ENCODE results near the gene NKX2-1.

The NKX2-1 gene

DNA sequence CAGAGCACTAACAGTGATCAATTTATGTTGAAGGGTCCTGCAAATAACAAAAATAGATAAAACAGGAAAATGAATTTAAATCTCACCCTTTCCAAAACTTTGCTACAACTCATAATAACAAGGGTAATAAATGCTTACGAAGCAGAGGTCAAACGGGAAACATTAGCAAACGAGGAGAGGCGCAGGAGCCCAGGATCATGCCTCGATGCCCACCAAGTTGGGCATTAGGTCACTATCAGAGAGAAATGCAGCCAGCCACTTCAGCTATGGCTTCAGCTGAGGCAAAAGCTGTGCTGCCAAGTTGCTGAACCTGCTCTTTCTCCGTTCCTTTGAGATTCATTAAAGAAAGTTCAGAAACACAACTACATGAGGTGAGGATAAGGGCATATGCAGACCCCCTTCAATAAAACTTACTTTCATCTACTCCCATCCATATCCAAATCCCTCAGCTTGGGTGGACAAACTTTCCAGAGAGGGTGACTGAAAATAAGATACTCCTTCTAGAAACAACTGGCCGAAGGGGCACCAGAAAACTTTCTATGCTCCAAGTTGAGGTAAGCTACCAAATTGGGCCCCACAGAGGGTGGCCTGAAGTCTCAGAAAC lies 7.9 kb downstream of the NKX2-1 start:
- no peaks in the 10 kb centered on the region for H3K9me3 Mint-ChIP-seq
- no peaks in the 10 kb centered on the region for H3K4me1 Mint-ChIP-seq
- ATAC-seq, result no peak
- H3K27me3 Mint-ChIP-seq, result peaks cover 94% of the 10 kb centered on the region
- no peaks in the 10 kb centered on the region for H3K36me3 Mint-ChIP-seq
- H3K4me3 Mint-ChIP-seq, result no peak overlapping the region
- no peak overlapping the region for H3K27ac Mint-ChIP-seq

DNA sequence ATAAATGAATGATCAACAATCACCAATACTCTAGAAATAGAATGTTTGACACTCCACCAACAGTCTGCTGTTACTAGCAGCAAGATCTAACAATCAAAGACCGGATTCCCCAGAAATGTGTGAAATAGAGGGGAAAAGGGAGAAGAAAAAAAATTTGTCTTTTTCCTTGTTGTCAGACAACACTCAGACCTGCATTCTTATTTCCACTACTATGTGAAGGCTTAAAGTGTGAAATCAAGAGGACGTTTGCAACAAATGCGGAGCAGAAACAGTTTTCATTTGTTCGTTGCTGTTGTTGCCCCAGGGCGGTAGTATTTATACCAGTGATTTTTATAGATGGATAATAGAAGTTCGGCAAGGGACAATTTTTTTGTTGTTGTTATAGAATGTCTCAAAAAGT lies 9.2 kb downstream of the NKX2-1 start:
- H3K27me3 Mint-ChIP-seq, result peaks cover 93% of the 10 kb centered on the region

DNA sequence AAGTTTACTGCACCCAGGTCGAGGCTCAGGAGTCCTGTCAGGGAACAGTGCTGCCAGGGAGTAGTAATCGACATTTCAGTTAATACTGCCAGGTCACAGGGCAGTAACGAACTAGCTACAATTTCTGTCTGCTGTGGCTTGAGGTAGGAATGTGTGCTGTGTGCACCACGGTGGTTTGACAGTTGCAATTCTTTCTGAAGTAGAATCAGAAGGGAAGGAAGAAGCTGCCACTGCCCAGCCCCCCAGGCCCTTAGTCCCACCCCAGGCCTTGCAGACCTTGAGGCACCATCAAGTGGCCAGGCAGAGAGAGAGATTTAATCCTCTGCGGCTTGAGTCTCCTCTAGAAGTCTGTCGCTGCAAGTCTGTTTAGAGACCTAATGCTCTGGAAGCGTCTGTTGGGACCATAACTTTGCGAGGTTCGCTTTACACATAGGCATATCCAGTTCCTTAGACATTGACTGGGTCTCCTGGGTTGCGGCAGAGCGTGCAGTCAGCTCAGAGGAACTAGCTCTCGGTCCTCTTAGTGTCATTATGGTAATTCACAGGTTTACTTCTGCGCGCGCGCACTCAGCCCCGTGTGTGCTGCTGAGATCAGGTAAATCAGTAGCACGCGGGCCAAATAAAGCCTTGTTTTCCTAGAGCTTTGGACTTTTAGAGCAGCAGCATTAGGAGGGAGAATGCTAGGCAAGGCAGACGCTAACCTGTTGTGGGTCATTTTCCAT lies 9.8 kb downstream of the NKX2-1 start:
- Mint-ChIP-seq H3K36me3 (no peaks in the 10 kb centered on the region), H3K9me3 (peaks cover 4% of the 10 kb centered on the region), H3K4me3 (no peak overlapping the region), H3K27ac (no peak overlapping the region), H3K27me3 (peaks cover 89% of the 10 kb centered on the region), H3K4me1 (peaks cover under 1% of the 10 kb centered on the region)
- ATAC-seq, result no peak

More for the DNA sequence above, 9.2 kb downstream of the NKX2-1 start:
- peaks cover 4% of the 10 kb centered on the region for H3K9me3 Mint-ChIP-seq
- ATAC-seq, result no peak
- H3K4me1 Mint-ChIP-seq, result no peaks in the 10 kb centered on the region
- no peaks in the 10 kb centered on the region for H3K36me3 Mint-ChIP-seq
- no peak overlapping the region for H3K4me3 Mint-ChIP-seq
- H3K27ac Mint-ChIP-seq, result no peak overlapping the region

DNA sequence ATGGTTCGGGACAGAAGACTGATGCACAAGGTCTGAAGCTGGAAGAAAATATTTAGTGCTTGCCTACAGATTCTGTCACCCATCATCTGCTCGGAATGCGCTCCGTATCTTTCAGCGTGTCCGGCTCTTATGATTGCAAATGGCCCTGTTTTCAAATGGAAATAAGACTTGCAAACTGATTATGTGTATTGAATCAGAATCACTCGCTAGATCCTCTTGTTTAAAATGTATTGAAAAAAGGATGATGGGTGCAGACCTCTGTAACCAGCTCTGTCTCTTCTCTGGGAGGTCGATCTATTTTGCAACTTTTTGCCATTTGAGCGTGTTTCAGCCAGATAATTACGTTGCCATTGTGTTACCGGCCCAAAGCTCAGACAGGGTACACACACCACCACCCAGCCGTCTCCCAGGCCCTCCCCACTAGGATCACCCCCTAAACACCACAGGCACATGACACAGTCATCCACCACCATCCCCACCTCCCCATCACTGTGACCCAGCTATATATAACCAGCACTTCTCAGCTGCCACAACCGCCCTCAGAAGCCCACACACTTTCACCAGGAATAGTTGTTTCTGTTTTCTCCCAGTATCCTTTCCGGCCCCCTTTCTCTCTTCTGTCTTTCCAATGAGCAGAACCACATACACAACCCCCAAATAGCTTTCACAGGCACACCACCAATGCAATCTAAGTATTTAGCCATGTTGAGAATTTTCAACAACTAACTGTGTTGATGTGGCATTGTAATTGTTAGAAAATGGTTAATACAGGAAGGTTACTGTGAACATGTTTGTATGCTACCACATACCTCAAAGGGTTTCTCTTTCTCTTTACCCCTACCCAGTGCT lies 10.7 kb downstream of the NKX2-1 start:
- Mint-ChIP-seq H3K4me3 (no peak overlapping the region), H3K4me1 (peaks cover 5% of the 10 kb centered on the region), H3K36me3 (no peaks in the 10 kb centered on the region), H3K9me3 (peaks cover 4% of the 10 kb centered on the region), H3K27me3 (peaks cover 89% of the 10 kb centered on the region), H3K27ac (no peak overlapping the region)
- no peak for ATAC-seq

DNA sequence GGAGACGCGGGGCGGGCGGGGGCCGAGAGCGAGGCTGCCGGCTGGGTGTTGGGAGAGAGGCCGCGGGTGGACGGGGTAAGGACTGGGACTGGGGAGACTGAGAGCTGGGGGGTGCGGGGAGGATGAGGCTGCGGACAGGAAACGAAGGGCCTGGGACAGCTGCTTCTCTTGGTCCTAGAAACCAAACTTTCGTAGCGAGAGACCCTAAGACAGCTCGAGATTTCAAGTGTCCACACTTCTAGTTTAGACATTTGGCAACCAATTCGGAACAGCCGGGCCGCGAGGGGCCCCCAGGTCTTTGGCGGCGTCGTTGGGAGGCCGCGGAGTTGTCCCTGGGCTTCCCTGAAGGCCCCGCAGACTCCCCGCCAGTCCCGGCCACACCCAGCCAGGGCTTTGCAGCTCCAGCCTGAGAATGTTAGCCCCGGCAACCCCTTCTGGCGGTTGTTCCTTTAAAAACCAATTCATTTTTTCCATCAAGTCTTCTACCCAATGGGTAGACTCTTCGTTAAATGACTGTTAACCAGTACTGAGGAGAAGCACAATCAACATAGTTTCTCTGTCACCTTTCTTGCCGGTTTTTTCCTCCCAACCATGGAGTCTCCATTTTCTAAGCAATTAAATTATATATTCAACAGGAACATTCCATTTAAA lies 11.5 kb downstream of the NKX2-1 start:
- H3K36me3 Mint-ChIP-seq, result no peaks in the 10 kb centered on the region
- peaks cover 5% of the 10 kb centered on the region for H3K4me1 Mint-ChIP-seq
- no peak for ATAC-seq
- no peak overlapping the region for H3K4me3 Mint-ChIP-seq
- peaks cover 89% of the 10 kb centered on the region for H3K27me3 Mint-ChIP-seq
- H3K27ac Mint-ChIP-seq, result no peak overlapping the region
- peaks cover 4% of the 10 kb centered on the region for H3K9me3 Mint-ChIP-seq

DNA sequence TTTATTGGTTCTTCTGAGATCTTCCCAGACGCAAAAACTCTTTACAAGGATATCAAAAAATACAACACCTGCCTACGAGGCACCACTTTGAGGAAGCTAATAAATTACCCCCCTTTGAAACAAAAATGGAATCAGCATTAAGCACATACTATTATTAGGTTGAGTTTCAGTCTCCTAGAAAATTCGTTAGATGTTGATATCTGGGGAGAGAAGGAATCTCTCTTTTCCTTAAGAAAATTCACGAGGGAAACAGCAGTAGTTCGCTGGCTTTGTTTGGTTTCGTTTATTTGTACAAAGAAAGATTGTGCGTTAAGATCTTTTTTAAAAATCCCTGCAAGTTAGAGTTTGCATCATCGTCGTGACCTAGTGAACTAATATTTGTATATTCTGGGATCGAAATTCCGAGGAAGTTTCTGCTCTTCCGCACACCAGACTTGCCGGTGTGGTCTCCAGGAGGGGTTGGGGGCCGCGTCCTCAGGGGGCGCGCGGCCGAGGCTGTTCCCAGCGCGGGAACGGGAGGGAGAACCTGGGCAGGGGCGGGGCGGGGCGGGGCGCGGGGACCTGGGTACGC lies 12.1 kb downstream of the NKX2-1 start:
- peaks cover 89% of the 10 kb centered on the region for H3K27me3 Mint-ChIP-seq
- no peak overlapping the region for H3K27ac Mint-ChIP-seq
- peaks cover 4% of the 10 kb centered on the region for H3K9me3 Mint-ChIP-seq
- H3K36me3 Mint-ChIP-seq, result no peaks in the 10 kb centered on the region
- no peak overlapping the region for H3K4me3 Mint-ChIP-seq
- peaks cover 5% of the 10 kb centered on the region for H3K4me1 Mint-ChIP-seq
- no peak for ATAC-seq

DNA sequence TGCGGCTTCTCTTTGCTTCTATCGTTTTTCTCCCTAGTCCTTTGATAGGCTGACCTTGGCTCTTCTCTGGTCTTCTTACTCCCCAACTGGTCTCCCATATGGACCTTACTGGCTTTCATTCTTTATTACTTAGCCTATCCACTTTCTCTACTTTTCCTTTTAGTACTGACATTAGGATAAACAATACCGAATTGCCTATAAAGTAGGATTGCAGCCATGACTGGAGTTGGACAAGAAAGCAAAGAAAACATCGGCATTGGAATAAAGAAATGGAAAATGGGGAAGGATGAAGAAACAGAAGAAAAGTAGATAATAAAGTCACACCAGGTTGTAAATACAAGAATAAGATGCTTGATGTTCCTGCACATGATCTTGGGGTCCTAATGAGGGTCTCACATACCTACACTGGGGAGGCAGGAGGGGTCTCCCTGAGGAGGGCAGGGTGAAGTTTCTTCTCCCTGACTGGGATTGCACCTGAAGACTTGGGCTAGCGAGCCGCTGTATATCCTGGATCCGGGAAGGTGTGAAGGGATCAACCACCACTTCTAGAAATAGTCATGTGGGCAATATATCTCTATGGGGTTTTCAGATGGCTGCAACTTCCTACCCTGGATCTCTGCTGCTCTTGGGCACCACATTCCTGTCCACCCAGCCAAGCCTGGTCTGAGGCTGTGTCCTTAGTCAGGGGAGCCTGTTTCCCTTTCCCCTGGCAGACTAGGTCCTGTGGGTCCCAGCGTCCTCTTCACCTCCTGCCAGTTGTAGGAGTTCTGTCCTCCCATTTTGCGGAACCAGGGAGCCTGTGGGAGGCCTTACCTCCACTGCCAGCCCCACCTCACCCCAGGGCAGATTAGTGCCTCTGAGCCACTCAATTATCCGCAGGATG lies 13.1 kb downstream of the NKX2-1 start:
- no peak overlapping the region for H3K27ac Mint-ChIP-seq
- H3K4me1 Mint-ChIP-seq, result peaks cover 5% of the 10 kb centered on the region
- no peak overlapping the region for H3K4me3 Mint-ChIP-seq
- H3K36me3 Mint-ChIP-seq, result no peaks in the 10 kb centered on the region
- no peak for ATAC-seq
- H3K27me3 Mint-ChIP-seq, result peaks cover 89% of the 10 kb centered on the region
- H3K9me3 Mint-ChIP-seq, result peaks cover 4% of the 10 kb centered on the region

DNA sequence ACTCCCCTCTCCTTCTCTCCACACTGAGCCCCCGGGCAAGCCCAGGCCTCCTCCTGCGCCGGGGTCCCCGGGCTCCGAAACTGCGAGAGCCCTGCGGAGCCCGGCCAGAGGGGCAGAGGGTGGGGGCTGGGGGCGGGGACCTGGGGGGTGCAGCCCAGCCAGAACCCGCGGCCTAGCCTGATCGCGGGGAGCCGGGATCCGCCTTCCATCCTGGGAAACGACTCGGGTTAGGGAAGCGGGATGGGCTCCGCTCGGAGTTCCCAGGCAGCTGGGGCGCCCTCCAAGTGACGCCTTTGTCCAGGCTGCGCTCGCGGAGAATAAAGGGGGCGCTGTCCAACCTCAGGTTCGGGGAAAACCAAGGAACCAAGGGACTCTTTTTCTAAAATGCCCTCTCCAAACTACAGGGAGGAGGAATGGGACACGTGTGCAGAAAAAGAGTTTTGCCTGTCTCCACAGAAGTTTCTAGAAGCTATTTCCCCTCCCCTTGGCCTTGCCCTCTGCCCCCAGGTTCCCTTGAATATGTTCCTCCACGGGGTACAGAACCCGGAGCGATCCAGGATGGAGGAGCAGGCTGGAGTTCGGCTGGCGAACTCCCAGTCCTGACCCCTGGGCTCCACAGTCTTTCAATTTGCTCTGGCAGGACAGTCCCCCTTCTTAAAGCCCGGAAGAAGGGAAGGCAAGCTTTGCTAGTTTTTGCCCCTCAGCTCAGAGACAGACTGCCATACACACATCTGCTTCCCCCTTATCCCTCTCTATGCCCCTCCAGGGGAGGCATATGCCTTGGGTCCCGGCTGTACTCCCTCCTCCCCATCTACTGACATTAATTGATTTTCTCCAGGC lies 13.9 kb downstream of the NKX2-1 start:
- Mint-ChIP-seq H3K27me3 (peaks cover 88% of the 10 kb centered on the region), H3K27ac (no peak overlapping the region), H3K9me3 (peaks cover 4% of the 10 kb centered on the region), H3K36me3 (no peaks in the 10 kb centered on the region), H3K4me1 (peaks cover 5% of the 10 kb centered on the region), H3K4me3 (no peak overlapping the region)
- peak; percentile 34 for ATAC-seq

DNA sequence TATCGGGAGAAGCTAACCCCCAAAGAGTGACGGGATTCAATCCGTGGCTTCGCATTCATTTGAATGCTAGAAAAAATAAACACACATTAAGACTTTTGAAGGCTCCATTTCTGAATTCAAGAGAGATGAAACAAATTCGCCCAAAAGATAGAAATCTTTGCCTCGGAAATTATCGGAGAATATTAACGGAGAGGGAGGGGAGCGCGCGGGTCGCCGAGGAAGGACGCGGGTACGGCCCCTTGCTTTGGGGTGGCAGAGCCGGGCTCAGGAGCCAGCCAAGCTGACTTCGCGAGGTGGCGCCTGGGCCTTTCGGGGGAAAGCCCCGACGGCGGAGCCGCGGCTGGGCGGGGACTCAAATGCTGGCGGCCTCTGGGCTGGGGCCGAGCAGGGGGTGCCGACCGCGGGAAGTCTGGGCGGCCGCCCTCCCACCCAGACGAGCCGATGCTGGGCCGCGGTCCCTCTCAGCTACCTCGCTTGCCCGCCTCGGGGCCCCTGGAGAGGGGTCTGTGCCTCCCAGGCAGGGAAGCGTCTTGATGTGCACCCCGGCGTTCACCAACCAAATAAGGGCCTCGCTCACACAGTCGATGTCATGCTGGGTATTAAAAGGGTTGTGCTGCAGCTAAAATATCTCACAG lies 14.7 kb downstream of the NKX2-1 start:
- H3K27me3 Mint-ChIP-seq, result peaks cover 82% of the 10 kb centered on the region
- peaks cover 4% of the 10 kb centered on the region for H3K9me3 Mint-ChIP-seq
- H3K4me3 Mint-ChIP-seq, result peak overlapping the region; percentile 12
- peaks cover 5% of the 10 kb centered on the region for H3K4me1 Mint-ChIP-seq
- peak; percentile 47 for ATAC-seq
- no peak overlapping the region for H3K27ac Mint-ChIP-seq
- no peaks in the 10 kb centered on the region for H3K36me3 Mint-ChIP-seq

DNA sequence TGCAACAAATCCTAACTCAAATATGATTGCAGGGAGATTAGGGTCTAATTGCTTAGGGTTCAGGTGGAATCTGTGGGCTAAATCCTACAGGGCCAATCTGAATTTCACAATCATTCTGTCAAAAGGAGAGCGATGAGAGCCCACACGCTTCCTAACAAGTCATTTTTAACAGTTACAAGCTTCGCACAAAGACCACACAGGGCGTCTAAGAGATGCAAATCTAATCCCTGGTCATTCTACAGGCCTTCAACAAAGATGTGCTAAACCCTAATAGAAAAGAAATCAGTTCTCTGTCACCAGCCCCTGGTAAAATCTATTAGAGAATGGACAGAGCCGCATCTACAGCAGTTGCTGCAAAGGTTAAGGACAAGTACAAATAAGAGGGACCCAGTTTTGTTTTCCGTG lies 15.3 kb downstream of the NKX2-1 start:
- Mint-ChIP-seq H3K4me3 (peak overlapping the region; percentile 12), H3K36me3 (no peaks in the 10 kb centered on the region), H3K27ac (no peak overlapping the region), H3K9me3 (peaks cover 4% of the 10 kb centered on the region), H3K4me1 (peaks cover 5% of the 10 kb centered on the region), H3K27me3 (peaks cover 77% of the 10 kb centered on the region)
- no peak for ATAC-seq

DNA sequence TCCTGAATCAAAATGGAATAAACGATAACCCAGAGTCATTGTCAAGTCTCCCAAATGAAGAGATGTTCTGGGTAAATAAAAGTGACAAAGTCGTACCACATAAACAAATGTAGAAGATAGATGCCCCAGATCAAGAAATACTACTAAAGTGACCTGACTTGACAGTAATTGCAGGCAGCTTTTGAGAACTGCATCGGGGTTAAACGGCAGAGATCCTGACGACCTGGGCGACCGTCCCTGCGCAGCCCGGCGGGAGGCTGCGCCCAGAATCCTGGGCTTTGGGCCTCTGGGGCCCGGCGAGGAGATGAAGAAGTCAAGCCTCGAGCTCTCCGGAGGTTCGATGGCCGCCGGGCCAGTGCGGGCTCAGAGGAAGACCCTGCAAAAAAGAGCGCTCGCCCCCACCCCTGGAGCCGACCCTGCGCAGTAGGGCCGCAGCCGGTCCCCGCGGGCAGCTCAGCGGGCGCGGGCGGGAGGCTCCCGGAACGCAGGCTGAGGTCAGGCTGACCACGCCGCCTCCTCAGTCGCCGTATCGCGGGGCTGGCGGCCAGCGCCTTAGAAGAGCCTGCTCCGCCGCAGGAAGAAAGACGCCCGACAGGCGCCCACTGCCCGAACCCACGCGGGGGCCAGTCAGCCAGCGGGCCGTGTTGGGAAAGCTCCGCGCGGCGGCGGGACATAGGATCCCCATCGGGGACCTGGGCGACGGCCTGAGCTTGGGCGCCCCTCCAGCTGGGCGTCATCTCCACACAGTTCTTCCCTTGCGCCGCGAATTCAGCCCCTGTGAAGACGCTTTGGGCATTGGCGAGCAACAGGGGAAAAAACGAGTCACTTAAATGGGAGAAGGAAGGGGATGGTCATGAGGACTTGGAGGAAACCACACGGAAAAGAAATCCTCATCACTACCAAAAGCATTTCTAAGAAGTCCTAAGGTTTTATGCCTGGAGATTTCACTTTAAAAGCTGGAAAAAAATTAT lies 16.0 kb downstream of the NKX2-1 start:
- no peak for ATAC-seq
- Mint-ChIP-seq H3K27me3 (peaks cover 70% of the 10 kb centered on the region), H3K27ac (no peak overlapping the region), H3K4me1 (peaks cover 5% of the 10 kb centered on the region), H3K4me3 (no peak overlapping the region), H3K36me3 (no peaks in the 10 kb centered on the region), H3K9me3 (peaks cover 4% of the 10 kb centered on the region)
